ENCODE measurements around the gene MEIOSIN. TPM values are rescaled to one million over a fixed set of nuclear protein-coding genes. Genes with fewer than 3 reads are reported as not detected.

Gene MEIOSIN
- polyA plus RNA-seq, 1 donor from 2014 or later = not detected

DNA sequence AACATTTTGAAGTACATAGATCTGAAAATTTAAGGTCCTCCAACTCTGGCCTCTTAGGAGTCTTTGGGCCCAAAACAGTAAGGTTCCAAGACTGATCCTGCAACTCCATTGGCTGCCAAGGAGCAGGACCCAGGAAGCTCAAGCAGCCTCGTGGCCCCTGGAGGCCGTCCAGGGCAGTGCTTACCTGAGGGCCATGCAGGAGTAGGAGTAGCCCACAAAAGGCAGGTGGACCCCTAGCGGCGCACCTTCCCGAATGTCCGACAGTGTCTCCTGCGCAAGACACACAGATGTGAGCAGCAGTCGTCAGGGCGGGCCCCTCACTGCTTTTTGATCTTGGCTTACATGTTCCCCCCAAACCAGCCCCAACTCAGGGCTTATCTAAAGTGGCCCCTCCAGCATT, 41.5 kb downstream of the MEIOSIN start:
- Histone ChIP-seq H3K9me2 (ENCODE audit: insufficient read depth, low read length) (no peaks in the 10 kb centered on the region), H4K20me1 (ENCODE audit: insufficient read depth) (no peaks in the 10 kb centered on the region), H3K27ac (ENCODE audit: low read length) (no peak overlapping the region), H2AFZ (ENCODE audit: low read depth, low read length) (no peak overlapping the region), H3F3A (ENCODE audit: insufficient read depth, low read length, poor library complexity, severe bottlenecking) (no peaks in the 10 kb centered on the region), H3K9me3 (ENCODE audit: low read length) (no peaks in the 10 kb centered on the region), H3K36me3 (ENCODE audit: insufficient read depth, low read length) (no peaks in the 10 kb centered on the region), H3K27me3 (ENCODE audit: insufficient read depth, low read depth, low read length) (no peaks in the 10 kb centered on the region), H3K79me2 (replicated peaks; ENCODE audit: insufficient read depth, low read length) (no peaks in the 10 kb centered on the region), H3K9ac (ENCODE audit: low read length) (no peak overlapping the region), H3K4me3 (ENCODE audit: low read length) (no peak overlapping the region), H3K4me2 (ENCODE audit: low read length) (no peak overlapping the region)
- no peak for TF ChIP-seq CTCF (IDR thresholded peaks at IDR 0.05; ENCODE audit: poor library complexity, severe bottlenecking)
- no peak for TF ChIP-seq EZH2 (IDR thresholded peaks at IDR 0.05; ENCODE audit: borderline replicate concordance, insufficient read depth, low read length, poor library complexity, severe bottlenecking)
- no peak for TF ChIP-seq MXI1 (conservative IDR thresholded peaks at IDR 0.05; ENCODE audit: poor library complexity, severe bottlenecking)
- TF ChIP-seq TAF1 (IDR thresholded peaks at IDR 0.05; ENCODE audit: low read depth) = no peak
- no peak for TF ChIP-seq REST (IDR thresholded peaks at IDR 0.05; ENCODE audit: borderline replicate concordance)
- TF ChIP-seq EP300 (conservative IDR thresholded peaks at IDR 0.05; ENCODE audit: poor library complexity, severe bottlenecking) = no peak
- TF ChIP-seq POLR2AphosphoS5 (IDR thresholded peaks at IDR 0.05) = no peak
- no peak for TF ChIP-seq SMC3 (conservative IDR thresholded peaks at IDR 0.05; ENCODE audit: poor library complexity)
- no peak for TF ChIP-seq RAD21 (conservative IDR thresholded peaks at IDR 0.05)

DNA sequence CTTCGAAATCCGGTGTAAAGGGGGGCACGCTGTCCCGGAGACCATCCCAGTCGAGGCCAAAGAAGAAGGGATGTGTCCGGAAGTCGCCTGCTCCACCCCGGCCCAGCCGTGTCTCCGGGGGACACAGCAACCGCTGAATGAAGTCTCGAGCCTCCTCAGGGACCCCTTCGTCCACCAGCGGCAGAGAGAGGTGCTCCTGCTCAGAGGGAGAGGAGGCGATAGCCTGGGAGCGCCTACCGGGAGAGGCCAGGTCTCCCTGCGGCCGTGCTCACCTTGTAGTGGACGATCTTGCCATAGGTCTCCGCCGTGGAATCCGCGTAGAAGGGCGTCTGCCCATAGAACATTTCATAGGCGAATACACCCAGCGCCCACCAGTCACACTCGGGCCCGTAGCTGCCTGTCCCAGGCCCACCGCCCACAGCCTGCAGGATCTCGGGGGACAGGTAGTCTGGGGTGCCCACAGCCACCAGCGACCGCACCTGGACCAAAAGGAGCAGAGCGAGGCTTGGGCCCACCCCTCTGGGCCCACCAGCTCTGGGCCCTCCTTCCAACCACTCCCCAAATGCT, 44.2 kb downstream of the MEIOSIN start:
- Histone ChIP-seq H3K27me3 (ENCODE audit: insufficient read depth, low read depth, low read length) (no peaks in the 10 kb centered on the region), H3K27ac (ENCODE audit: low read length) (no peak overlapping the region), H3K4me2 (ENCODE audit: low read length) (no peak overlapping the region), H3K9ac (ENCODE audit: low read length) (no peak overlapping the region), H3K79me2 (replicated peaks; ENCODE audit: insufficient read depth, low read length) (no peaks in the 10 kb centered on the region), H3K4me3 (ENCODE audit: low read length) (no peak overlapping the region), H3K36me3 (ENCODE audit: insufficient read depth, low read length) (no peaks in the 10 kb centered on the region), H3K9me3 (ENCODE audit: low read length) (no peaks in the 10 kb centered on the region), H3F3A (ENCODE audit: insufficient read depth, low read length, poor library complexity, severe bottlenecking) (no peaks in the 10 kb centered on the region), H2AFZ (ENCODE audit: low read depth, low read length) (no peak overlapping the region), H4K20me1 (ENCODE audit: insufficient read depth) (no peaks in the 10 kb centered on the region), H3K9me2 (ENCODE audit: insufficient read depth, low read length) (no peaks in the 10 kb centered on the region)
- TF ChIP-seq RAD21 (conservative IDR thresholded peaks at IDR 0.05) = no peak
- TF ChIP-seq POLR2AphosphoS5 (IDR thresholded peaks at IDR 0.05) = no peak
- TF ChIP-seq TAF1 (IDR thresholded peaks at IDR 0.05; ENCODE audit: low read depth) = no peak
- TF ChIP-seq EP300 (conservative IDR thresholded peaks at IDR 0.05; ENCODE audit: poor library complexity, severe bottlenecking) = no peak
